ENCODE data around the gene SLC25A10.
A peak's percentile ranks its signal among the peaks of the same experiment; 100 is the strongest.

The SLC25A10 gene

DNA sequence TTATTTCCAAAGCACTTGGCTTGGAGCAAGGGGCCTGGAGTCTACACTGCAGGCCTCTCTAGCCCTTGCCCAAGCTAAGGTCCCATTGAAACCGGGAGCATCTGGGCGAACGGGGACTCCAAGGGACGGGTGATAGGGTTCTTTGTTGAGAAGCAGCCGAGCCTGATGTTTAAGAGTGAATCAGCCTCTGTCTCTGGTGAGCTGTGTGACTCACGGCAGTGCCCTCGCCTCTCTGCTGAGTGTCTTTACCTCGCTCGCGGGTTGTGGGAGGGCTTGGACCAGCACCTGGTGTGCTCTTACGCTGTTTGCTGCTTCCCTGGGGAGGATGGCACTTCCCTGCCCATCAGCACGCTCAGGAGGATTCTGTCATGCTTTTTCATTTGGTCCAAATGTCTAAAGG, 27.0 kb upstream of the SLC25A10 start:
- TF ChIP-seq, protein P1, sequence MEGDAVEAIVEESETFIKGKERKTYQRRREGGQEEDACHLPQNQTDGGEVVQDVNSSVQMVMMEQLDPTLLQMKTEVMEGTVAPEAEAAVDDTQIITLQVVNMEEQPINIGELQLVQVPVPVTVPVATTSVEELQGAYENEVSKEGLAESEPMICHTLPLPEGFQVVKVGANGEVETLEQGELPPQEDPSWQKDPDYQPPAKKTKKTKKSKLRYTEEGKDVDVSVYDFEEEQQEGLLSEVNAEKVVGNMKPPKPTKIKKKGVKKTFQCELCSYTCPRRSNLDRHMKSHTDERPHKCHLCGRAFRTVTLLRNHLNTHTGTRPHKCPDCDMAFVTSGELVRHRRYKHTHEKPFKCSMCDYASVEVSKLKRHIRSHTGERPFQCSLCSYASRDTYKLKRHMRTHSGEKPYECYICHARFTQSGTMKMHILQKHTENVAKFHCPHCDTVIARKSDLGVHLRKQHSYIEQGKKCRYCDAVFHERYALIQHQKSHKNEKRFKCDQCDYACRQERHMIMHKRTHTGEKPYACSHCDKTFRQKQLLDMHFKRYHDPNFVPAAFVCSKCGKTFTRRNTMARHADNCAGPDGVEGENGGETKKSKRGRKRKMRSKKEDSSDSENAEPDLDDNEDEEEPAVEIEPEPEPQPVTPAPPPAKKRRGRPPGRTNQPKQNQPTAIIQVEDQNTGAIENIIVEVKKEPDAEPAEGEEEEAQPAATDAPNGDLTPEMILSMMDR (conservative IDR thresholded peaks at IDR 0.05; ENCODE audit: control insufficient read depth, insufficient read depth, low read depth, low read length) = no peak
- peak; percentile 87 for DNase-seq (ENCODE audit: low read depth)
- peak overlapping the region; percentile 65 for H3K4me3 ChIP-seq (ENCODE audit: control insufficient read depth, low read depth, low read length)

DNA sequence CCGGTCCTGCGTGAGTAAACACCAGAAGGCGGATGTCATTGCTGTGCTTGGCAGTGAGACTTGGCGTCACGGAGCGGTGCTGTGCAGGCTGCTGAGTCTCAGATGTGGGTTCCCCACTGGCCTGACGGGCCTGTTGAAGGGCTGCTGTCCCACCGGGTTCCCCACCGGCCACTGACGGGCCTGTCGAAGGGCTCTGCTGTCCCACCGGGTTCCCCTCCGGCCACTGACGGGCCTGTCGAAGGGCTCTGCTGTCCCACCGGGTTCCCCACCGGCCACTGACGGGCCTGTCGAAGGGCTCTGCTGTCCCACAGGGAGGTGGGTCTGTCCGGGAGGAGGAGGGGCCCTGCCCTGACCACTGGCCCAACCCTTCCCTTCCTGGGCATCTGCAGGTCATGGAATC, 25.5 kb upstream of the SLC25A10 start:
- TF ChIP-seq, protein P1 (conservative IDR thresholded peaks at IDR 0.05; ENCODE audit: control insufficient read depth, insufficient read depth, low read depth, low read length) = no peak
- DNase-seq (ENCODE audit: low read depth) = no peak
- no peak overlapping the region for H3K4me3 ChIP-seq (ENCODE audit: control insufficient read depth, low read depth, low read length)

DNA sequence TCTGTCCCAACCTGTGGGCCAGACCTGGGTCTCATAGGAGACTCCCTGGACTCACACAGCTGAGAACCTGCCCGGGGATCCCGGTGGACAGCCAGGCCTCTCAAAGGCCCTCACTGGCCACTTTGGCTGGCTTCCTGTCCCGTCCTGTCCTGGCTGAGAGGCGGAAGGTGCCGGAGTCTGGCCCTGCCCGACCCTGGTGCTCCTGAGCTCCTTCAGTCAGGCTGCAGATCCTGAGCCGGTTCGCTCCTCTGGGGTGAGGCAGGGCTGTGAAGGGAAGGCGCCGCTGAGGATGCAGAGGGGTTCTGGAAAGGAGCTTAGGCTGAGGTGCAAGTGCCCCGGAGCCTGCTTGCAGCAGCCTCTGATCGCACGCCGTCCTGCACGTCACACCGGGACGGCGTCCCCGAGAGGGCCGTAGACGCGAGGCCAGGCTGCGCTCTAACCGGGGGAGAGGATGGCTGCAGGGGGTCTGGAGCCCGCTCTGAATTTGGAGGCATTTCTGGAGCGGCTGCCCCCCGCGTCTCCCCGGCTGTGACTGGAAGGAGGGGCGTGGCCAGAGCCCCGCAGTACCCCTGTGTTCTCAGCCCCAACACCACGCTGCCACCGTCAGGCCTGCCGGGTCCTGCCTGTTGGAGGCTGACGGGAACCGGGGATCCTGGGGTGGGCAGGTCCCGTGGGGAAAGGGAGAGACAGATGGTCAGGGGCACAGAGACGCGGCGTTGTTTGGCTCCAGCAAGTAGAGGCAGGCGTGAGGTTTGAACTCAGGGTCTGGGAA, 24.1 kb upstream of the SLC25A10 start:
- no peak for DNase-seq (ENCODE audit: low read depth)
- H3K4me3 ChIP-seq (ENCODE audit: control insufficient read depth, low read depth, low read length) = no peak overlapping the region
- TF ChIP-seq, protein P1 (conservative IDR thresholded peaks at IDR 0.05; ENCODE audit: control insufficient read depth, insufficient read depth, low read depth, low read length) = no peak

DNA sequence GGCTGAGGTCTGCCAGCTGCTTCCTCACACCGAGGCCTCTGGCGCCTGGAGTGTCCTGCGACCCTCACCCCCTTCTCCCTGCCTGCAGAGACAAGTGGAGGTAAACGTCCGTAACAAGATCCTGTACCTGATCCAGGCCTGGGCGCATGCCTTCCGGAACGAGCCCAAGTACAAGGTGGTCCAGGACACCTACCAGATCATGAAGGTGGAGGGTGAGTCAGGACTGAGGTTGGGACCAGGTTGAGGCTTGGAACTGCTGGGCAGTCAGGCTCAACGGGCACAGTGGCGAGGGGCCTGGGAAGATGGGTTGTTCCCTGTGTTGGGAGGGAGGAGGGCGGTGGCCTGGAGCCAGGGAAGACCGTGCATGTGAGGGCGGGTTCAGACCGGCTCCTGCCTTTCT, 23.5 kb upstream of the SLC25A10 start:
- TF ChIP-seq, protein P1 (conservative IDR thresholded peaks at IDR 0.05; ENCODE audit: control insufficient read depth, insufficient read depth, low read depth, low read length) = no peak
- no peak for DNase-seq (ENCODE audit: low read depth)
- no peak overlapping the region for H3K4me3 ChIP-seq (ENCODE audit: control insufficient read depth, low read depth, low read length)

DNA sequence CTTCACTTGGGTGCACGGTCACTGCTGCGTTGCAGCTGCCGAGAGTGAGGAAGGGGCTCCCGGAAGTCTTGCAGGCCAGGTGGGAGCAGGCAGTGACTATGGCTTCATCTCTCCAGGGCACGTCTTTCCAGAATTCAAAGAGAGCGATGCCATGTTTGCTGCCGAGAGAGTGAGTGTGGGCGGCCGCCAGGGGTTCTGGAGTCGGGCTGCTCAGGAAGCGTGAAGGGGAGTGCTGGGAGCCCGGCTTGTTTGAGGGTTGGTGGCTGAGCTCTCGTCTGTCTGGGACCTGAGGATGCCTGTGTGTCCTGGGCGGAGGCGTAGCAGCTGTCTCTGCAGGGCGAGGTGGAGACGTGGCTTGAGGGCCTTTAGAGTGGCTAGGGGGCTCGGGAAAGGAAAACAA, 22.0 kb upstream of the SLC25A10 start:
- TF ChIP-seq, protein P1 (conservative IDR thresholded peaks at IDR 0.05; ENCODE audit: control insufficient read depth, insufficient read depth, low read depth, low read length) = no peak
- no peak for DNase-seq (ENCODE audit: low read depth)

DNA sequence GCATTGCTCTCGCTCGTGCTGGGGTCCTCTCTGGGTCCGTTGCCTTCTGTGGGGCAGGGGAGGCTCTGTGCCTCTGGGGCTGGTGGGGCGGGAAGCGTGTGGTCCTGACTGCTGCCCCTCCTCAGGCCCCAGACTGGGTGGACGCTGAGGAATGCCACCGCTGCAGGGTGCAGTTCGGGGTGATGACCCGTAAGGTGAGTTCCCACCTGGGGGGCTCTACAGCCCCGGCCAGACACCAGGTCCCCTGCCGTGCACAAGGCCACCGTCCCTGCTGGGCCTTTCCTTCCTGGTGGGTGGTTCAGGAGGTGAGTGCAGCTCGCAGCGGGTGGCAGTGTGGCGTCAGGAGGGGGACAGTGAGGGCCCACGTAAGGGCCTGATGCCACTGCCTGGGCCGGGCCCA, 21.5 kb upstream of the SLC25A10 start:
- no peak for DNase-seq (ENCODE audit: low read depth)
- no peak overlapping the region for H3K4me3 ChIP-seq (ENCODE audit: control insufficient read depth, low read depth, low read length)
- TF ChIP-seq, protein P1 (conservative IDR thresholded peaks at IDR 0.05; ENCODE audit: control insufficient read depth, insufficient read depth, low read depth, low read length) = no peak

More for the DNA sequence above, 22.0 kb upstream of the SLC25A10 start:
- H3K4me3 ChIP-seq (ENCODE audit: control insufficient read depth, low read depth, low read length) = no peak overlapping the region

Measured in fibroblast of mammary gland (primary cell).